ENCODE data around the gene PRKCA.

DNA sequence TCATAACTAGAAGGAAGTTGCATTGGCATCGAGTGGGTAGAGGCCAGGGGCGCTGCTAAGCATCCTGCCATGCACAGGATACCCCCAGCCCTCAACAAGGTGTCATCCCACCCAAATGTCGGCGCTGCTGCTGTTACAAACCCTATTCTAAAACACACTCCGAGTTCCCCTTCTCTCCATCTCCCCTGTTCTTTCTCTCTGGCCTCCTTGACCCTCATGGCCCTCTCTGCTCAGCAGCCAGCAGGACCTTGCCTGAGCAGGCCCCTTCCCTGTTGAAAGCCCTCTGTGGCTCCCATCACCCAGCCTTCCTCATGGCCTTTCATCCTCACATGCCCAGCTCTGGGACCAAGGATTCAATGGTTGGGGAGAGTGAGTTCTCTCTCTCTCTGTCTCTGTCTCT, 510.2 kb downstream of the PRKCA start:
- TF ChIP-seq, protein P1, sequence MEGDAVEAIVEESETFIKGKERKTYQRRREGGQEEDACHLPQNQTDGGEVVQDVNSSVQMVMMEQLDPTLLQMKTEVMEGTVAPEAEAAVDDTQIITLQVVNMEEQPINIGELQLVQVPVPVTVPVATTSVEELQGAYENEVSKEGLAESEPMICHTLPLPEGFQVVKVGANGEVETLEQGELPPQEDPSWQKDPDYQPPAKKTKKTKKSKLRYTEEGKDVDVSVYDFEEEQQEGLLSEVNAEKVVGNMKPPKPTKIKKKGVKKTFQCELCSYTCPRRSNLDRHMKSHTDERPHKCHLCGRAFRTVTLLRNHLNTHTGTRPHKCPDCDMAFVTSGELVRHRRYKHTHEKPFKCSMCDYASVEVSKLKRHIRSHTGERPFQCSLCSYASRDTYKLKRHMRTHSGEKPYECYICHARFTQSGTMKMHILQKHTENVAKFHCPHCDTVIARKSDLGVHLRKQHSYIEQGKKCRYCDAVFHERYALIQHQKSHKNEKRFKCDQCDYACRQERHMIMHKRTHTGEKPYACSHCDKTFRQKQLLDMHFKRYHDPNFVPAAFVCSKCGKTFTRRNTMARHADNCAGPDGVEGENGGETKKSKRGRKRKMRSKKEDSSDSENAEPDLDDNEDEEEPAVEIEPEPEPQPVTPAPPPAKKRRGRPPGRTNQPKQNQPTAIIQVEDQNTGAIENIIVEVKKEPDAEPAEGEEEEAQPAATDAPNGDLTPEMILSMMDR (IDR thresholded peaks at IDR 0.05) = no peak
- no peak for TF ChIP-seq POLR2A (IDR thresholded peaks at IDR 0.05)
